ENCODE data around the gene C19orf73.

The C19orf73 gene

GRCh38 chr19:49142866-49143335, 24.0 kb upstream of the C19orf73 start:
- no peaks in the 10 kb centered on the region; a peak in 1 of 22 replicates for H4K20me1 ChIP-seq
- TF ChIP-seq Cebpa-rat (IDR thresholded peaks at IDR 0.05), result no peak
- H3K36me3 ChIP-seq, result 0 out of 22 replicates have a peak, but pooled peaks cover 0 to 2% (median 0%) of the 10 kb centered on the region in 11 experiments
- peak overlapping the region; percentile 39 to 63 (median 51); a peak in 16 of 20 replicates for H3K4me3 ChIP-seq
- peak overlapping the region in 5 of 11 experiments; percentile 41 to 61 (median 57); a peak in 6 of 22 replicates for H3K9ac ChIP-seq
- H3K27me3 ChIP-seq, result no peaks in the 10 kb centered on the region
- peak overlapping the region; percentile 78 to 94 (median 91) for H3K4me2 ChIP-seq
- H3K9me3 ChIP-seq (replicated peaks in 1 of 11), result no peaks in the 10 kb centered on the region
- H3K4me1 ChIP-seq, result peaks cover 15 to 60% (median 53%) of the 10 kb centered on the region in 10 experiments
- no peak overlapping the region for H3K27ac ChIP-seq

- no peaks in the 10 kb centered on the region for H4K20me1 ChIP-seq
- peaks cover 24 to 67% (median 57%) of the 10 kb centered on the region in 10 experiments for H3K4me1 ChIP-seq
- peaks cover 0 to 16% (median 9%) of the 10 kb centered on the region in 11 experiments; a peak in 14 of 22 replicates for H3K36me3 ChIP-seq
- H3K27me3 ChIP-seq, result no peaks in the 10 kb centered on the region
- TF ChIP-seq Cebpa-rat (IDR thresholded peaks at IDR 0.05), result no peak
- H3K9me3 ChIP-seq (replicated peaks in 1 of 11), result peaks cover 0 to 5% (median 0%) of the 10 kb centered on the region in 11 experiments; a peak in 2 of 22 replicates
- no peak overlapping the region for H3K4me3 ChIP-seq
- peak overlapping the region; percentile 36 to 92 (median 59); a peak in 20 of 22 replicates for H3K4me2 ChIP-seq
- no peak overlapping the region for H3K9ac ChIP-seq
- H3K27ac ChIP-seq, result no peak overlapping the region
Observed at GRCh38 chr19:49141352-49141751, 22.4 kb upstream of the C19orf73 start.

- peak overlapping the region; percentile 36 to 92 (median 59); a peak in 20 of 22 replicates for H3K4me2 ChIP-seq
Observed at GRCh38 chr19:49140951-49141350, 22.0 kb upstream of the C19orf73 start.

GRCh38 chr19:49136771-49137171, 17.8 kb upstream of the C19orf73 start:
- Histone ChIP-seq H3K4me3 (no peak overlapping the region), H3K9ac (no peak overlapping the region), H3K4me2 (peak overlapping the region in 9 of 11 experiments; percentile 15 to 73 (median 48); a peak in 14 of 22 replicates), H3K4me1 (peaks cover 24 to 45% (median 36%) of the 10 kb centered on the region in 10 experiments), H3K9me3 (replicated peaks in 1 of 11) (peaks cover 0 to 24% (median 0%) of the 10 kb centered on the region in 11 experiments; a peak in 3 of 22 replicates), H4K20me1 (no peaks in the 10 kb centered on the region), H3K27me3 (peaks cover 0 to 9% (median 0%) of the 10 kb centered on the region in 11 experiments; a peak in 5 of 22 replicates), H3K36me3 (peaks cover 0 to 43% (median 34%) of the 10 kb centered on the region in 11 experiments; a peak in 18 of 22 replicates), H3K27ac (peak overlapping the region in 2 of 11 experiments; percentile 42 to 47; a peak in 5 of 22 replicates)
- no peak for TF ChIP-seq Cebpa-rat (IDR thresholded peaks at IDR 0.05)

More at GRCh38 chr19:49140951-49141350, 22.0 kb upstream of the C19orf73 start:
- H4K20me1 ChIP-seq, result no peaks in the 10 kb centered on the region
- TF ChIP-seq Cebpa-rat (IDR thresholded peaks at IDR 0.05), result no peak
- peaks cover 0 to 20% (median 13%) of the 10 kb centered on the region in 11 experiments; a peak in 14 of 22 replicates for H3K36me3 ChIP-seq
- no peak overlapping the region for H3K9ac ChIP-seq
- peaks cover 0 to 9% (median 0%) of the 10 kb centered on the region in 11 experiments; a peak in 3 of 22 replicates for H3K9me3 ChIP-seq (replicated peaks in 1 of 11)
- H3K27ac ChIP-seq, result no peak overlapping the region
- H3K4me3 ChIP-seq, result no peak overlapping the region
- H3K4me1 ChIP-seq, result peaks cover 28 to 67% (median 53%) of the 10 kb centered on the region in 10 experiments
- no peaks in the 10 kb centered on the region for H3K27me3 ChIP-seq

DNA sequence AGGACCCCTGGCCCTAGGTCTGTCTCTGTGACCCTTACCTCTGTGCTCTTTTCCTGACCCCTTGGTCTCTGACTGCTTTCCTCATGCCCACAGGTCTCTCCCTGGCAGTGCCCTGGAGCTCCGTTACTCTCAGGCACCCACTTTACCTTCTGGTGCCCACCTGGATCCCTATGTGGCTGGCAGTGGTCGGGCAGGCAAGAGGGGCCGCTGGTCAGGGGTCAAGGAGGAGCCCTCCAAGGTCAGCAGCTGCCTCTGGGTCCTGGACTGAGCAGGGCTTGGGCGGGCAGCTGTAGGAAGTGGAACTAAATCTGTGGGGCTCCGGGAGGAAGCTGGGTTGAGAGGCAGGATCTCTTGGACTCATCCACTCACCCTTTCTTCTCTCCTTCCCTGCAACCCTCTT, 16.7 kb upstream of the C19orf73 start:
- Histone ChIP-seq H3K4me2 (peak overlapping the region in 6 of 11 experiments; percentile 33 to 73 (median 50); a peak in 6 of 22 replicates), H3K36me3 (peaks cover under 1 to 48% (median 38%) of the 10 kb centered on the region in 11 experiments; a peak in 18 of 22 replicates), H3K9ac (no peak overlapping the region), H3K27ac (peak overlapping the region in 3 of 11 experiments; percentile 1 to 48 (median 14); a peak in 3 of 22 replicates), H3K27me3 (peaks cover 0 to 9% (median 0%) of the 10 kb centered on the region in 11 experiments; a peak in 5 of 22 replicates), H3K4me1 (peaks cover 15 to 35% (median 25%) of the 10 kb centered on the region in 10 experiments), H4K20me1 (no peaks in the 10 kb centered on the region), H3K9me3 (replicated peaks in 1 of 11) (peaks cover 0 to 25% (median under 1%) of the 10 kb centered on the region in 11 experiments; a peak in 6 of 22 replicates), H3K4me3 (no peak overlapping the region)
- TF ChIP-seq Cebpa-rat (IDR thresholded peaks at IDR 0.05), result no peak

DNA sequence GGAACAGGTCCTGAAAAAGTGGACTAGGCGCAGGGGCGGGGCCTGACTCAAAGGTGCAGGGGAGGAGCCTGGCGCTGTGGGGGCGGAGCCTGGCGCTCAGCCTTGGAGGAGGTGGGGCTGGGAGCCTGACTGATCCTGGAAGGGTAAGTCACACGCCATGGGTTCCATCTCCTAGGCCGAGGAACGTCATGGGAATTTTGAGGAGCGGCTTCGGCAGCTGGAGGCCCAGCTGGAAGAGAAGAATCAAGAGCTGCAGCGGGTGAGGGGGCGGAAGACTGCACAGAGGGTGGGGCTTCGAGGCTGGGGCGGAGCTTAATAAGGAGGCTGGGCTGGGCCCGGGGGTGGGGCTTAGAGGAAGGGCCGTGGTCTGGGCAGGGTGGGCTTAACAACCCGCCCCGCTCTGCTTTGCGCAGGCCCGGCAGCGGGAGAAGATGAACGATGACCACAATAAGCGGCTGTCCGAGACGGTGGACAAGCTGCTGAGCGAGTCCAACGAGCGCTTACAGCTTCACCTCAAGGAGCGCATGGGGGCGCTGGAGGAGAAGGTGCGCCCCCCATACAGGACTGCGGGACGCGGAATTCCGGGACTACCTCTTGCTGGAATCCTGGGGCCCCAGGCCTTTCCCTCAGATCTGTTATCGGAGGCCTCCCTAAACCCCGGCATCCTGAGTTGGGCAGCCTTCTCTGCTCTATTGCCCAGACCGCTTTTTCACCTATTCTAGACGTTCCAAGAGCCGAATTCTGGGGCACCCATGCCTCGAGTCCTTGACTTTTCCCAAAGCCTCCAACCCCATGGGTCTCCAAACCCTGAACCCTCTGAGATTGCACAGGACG, 14.9 kb upstream of the C19orf73 start:
- H3K4me2 ChIP-seq, result peak overlapping the region in 5 of 11 experiments; percentile 11 to 32 (median 21); a peak in 5 of 22 replicates
- H3K36me3 ChIP-seq, result peaks cover 10 to 59% (median 46%) of the 10 kb centered on the region in 11 experiments; a peak in 19 of 22 replicates
- no peaks in the 10 kb centered on the region for H4K20me1 ChIP-seq
- peaks cover 10 to 29% (median 22%) of the 10 kb centered on the region in 10 experiments for H3K4me1 ChIP-seq
- no peak overlapping the region for H3K9ac ChIP-seq
- H3K9me3 ChIP-seq (replicated peaks in 1 of 11), result peaks cover 0 to 44% (median 9%) of the 10 kb centered on the region in 11 experiments; a peak in 10 of 22 replicates
- TF ChIP-seq Cebpa-rat (IDR thresholded peaks at IDR 0.05), result no peak
- H3K27ac ChIP-seq, result no peak overlapping the region
- H3K4me3 ChIP-seq, result 0 out of 20 replicates have a peak overlapping the region, but pooled peaks of 1 of the 10 experiments have one; percentile 4
- H3K27me3 ChIP-seq, result peaks cover 0 to 9% (median 0%) of the 10 kb centered on the region in 11 experiments; a peak in 5 of 22 replicates

- H4K20me1 ChIP-seq, result no peaks in the 10 kb centered on the region
- peak overlapping the region in 3 of 11 experiments; percentile 11 to 32 (median 21); a peak in 2 of 22 replicates for H3K4me2 ChIP-seq
- peaks cover 0 to 45% (median 9%) of the 10 kb centered on the region in 11 experiments; a peak in 10 of 22 replicates for H3K9me3 ChIP-seq (replicated peaks in 1 of 11)
- no peak overlapping the region for H3K4me3 ChIP-seq
- peaks cover 14 to 33% (median 27%) of the 10 kb centered on the region in 10 experiments for H3K4me1 ChIP-seq
- no peak overlapping the region for H3K27ac ChIP-seq
- peaks cover 0 to 9% (median 0%) of the 10 kb centered on the region in 11 experiments; a peak in 5 of 22 replicates for H3K27me3 ChIP-seq
- H3K9ac ChIP-seq, result no peak overlapping the region
- no peak for TF ChIP-seq Cebpa-rat (IDR thresholded peaks at IDR 0.05)
- peaks cover 10 to 59% (median 46%) of the 10 kb centered on the region in 11 experiments; a peak in 19 of 22 replicates for H3K36me3 ChIP-seq
Observed at GRCh38 chr19:49132974-49133609, 14.1 kb upstream of the C19orf73 start.

- Histone ChIP-seq H3K27me3 (peaks cover 0 to 9% (median 0%) of the 10 kb centered on the region in 11 experiments; a peak in 5 of 22 replicates), H4K20me1 (no peaks in the 10 kb centered on the region), H3K27ac (no peak overlapping the region), H3K4me2 (no peak overlapping the region), H3K9ac (no peak overlapping the region), H3K4me3 (no peak overlapping the region), H3K4me1 (peaks cover 9 to 26% (median 18%) of the 10 kb centered on the region in 10 experiments), H3K36me3 (peaks cover 10 to 38% (median 27%) of the 10 kb centered on the region in 11 experiments; a peak in 19 of 22 replicates), H3K9me3 (replicated peaks in 1 of 11) (peaks cover 0 to 36% (median 9%) of the 10 kb centered on the region in 11 experiments; a peak in 9 of 22 replicates)
- no peak for TF ChIP-seq Cebpa-rat (IDR thresholded peaks at IDR 0.05)
Observed at GRCh38 chr19:49130325-49130724, 11.4 kb upstream of the C19orf73 start.
